Fibroblast of gingiva (primary cell): ENCODE results near the gene ATP5MC2.
"Not testable (repeated sequence)": the region's sequence is repeated elsewhere in the genome, so short reads cannot be mapped to it uniquely, and the experiment has no call there.

ENCODE experiments used
- DNase-seq: peaks from one replicate; pipeline ENCODE4 v3.0.0-alpha.2; 2011; ENCODE audit warnings: low read depth

ATP5MC2 gene

DNA sequence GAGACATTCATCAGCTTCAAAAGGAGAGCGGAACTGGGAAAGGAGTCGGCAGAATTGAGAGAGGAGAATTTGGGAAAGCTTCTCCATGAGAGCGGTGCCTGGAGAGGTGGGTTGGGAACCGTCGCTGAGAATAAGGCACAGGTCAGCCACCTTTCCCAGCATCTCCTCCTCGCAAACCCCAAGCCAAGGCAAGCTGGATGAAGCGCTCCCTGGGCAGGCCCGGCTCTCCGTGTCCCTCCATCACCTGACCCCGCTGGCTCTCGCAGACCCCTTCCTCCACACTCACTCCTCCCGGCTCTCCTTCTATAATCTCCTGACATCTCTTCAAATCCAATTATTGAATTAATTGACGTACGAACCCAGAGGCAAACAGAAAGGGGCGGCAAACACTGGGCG lies 18.9 kb upstream of the ATP5MC2 start:
- no peak for DNase-seq

DNA sequence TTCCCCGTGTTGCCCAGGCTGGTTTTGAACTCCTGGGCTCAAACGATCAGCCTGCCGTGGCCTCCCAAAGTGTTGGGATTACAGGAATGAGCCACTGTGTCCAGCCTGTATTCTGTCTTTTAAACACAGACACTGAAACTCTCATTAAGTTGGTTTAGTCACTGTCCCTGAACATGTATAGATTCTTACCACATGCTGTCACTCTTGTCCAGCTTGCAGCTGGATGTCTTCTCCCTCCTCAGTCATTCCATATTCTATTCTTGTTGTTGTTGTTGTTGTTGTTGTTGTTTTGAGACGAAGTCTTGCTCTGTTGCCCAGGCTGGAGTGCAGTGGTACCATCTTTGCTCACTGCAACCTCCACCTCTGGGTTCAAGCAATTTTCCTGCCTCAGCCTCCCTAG lies 12.3 kb upstream of the ATP5MC2 start:
- no peak for DNase-seq

DNA sequence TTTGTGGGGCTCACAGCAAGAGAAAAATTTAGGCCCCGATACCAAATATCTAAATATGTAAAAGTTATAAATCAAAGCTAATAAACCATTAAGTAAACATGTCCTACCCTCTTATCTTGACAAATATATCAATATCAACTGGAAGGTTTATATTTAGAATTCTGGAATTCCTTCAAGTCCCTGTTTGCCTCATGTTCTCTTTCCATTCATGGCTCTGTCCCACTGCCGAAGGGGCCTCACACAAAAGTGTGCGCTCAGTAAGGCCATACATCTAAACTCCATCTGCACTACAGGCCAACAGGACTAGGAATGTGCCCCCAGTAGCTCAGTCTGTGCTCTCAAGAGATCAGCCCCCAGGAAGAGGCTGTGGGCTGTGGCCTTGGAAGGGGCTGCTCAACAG lies 10.6 kb upstream of the ATP5MC2 start:
- no peak for DNase-seq

DNA sequence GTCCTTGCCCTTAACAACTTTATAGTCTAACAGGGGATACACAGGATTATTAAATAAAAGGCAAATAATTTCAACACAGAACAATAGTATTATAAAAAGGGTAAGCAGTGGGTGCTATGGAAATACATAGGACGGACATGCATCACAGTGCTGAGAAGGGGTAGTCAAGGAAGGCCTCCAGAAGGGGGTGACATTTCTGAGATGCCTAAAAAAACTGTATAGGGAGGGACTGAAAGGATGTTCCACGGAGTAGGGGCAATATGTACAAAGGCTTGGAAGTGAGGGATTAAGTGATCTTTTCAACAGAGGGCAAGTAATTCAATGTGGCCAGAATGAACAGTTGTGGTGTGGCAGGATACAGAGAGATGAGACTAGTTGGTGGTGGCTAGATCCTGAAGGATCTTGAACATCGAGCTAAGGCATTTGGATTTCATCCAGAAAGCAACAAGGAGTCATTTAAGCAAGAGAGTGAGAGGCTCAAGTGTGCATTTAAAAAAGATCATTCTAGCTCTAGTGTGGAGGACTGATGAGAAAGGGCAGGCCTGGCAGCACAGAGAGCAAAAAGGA lies 8.9 kb upstream of the ATP5MC2 start:
- DNase-seq, result no peak

DNA sequence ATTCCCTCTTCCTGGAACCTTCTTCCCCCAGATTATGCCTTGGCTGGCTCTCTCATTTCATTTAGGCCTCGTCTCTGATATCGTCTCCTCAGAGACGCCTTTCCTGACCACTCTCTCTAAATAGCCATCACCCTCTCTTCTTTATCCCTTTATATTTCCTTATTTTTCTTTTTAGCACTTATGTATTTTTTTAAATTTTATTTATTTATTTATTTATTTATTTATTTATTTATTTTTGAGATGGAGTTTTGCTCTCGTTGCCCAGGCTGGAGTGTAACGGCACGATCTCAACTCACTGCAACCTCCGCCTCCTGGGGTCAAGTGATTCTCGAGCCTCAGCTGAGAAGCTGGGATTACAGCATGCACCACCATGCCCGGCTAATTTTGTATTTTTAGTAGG lies 8.1 kb upstream of the ATP5MC2 start:
- no peak for DNase-seq

DNA sequence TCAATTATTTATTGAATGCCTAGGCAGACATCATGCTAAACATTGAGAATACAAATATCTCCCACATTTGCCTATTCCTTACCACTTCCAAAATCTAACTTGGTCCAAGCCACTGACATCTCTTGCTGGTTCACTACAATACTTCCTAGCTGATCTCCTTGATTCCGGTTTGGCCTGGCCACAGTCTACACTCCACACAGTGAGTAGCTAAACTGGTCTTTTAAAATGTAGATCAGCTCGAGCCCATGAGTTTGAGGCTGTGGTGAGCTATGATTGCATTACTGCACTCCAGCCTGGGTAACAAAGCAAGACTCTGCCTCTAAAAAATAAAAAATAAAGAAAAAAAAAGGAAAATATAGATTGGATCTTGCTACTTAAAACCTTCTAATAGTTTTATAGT lies 7.6 kb upstream of the ATP5MC2 start:
- no peak for DNase-seq

DNA sequence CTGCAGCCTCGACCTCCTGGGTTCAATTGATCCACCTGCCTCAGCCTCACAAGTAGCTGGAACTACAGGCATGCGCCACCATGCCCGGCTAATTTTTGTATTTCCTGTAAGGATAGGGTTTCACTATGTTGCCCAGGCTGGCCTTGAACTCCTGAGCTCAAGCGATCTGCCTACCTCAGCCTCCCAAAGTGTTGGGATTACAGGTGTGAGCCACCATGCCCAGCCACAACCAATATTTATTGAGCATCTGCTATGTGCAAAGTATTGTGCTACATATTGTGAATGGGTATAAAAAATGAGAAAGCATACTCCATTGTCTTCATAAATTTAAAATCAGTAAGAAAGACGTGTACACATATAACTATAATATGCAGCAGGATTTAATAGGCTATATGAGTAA lies 4.2 kb upstream of the ATP5MC2 start:
- not testable (repeated sequence) for DNase-seq

DNA sequence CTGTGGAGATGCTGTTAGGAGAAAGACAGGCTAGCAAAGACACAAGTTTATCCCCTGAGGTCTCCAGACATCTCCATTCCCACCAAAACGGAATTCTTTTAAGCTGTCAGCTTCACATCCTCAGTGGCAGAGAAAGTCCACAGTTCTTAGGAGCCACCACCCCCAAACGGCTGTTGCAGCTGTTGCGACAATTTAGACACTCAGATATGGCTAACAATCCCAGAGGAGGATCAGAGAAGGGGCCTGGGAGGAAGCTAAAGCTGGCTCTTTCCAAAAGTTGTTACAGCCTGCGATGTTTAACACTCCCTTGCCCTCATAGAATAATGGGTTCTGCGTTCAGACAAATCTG lies 1.9 kb upstream of the ATP5MC2 start:
- no peak for DNase-seq

DNA sequence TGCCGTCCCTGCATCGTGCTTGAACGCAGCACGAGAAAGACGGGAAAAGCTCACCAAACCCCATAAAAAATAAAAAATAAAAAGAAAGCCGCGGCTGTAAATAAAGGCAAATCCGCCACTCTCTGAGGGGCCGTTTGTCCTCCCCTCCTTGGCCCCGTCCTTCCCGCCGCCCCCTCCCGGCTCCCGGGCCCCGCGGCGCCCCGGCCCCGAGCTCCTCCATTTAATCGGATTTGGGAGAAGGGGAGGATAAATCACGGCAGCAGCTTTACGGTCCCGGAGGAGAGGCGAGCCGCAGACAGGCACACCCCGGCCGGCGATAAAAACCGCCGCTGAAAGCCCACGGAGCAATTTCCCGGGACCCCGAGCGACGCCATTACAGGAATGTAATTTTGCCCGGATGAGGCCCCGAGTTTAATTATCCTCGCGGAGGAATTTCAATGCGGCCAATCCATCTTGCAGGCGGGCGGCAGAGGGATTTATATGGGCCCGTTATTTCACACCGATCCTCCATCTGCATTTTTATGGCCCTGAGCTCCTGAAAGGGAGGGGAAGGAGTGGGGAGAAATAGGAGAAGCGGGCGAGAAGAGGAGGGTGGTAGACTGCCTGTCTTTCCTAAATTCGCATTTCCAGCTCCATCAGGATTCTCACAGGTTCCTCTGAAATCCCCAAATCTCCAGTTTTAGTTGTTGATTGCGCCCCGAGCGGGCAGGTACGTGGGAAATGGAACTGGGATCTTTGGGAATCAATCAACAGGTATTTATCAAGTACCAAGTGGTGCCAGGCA lies 1.3 kb upstream of the ATP5MC2 start:
- peak; percentile 22 for DNase-seq

DNA sequence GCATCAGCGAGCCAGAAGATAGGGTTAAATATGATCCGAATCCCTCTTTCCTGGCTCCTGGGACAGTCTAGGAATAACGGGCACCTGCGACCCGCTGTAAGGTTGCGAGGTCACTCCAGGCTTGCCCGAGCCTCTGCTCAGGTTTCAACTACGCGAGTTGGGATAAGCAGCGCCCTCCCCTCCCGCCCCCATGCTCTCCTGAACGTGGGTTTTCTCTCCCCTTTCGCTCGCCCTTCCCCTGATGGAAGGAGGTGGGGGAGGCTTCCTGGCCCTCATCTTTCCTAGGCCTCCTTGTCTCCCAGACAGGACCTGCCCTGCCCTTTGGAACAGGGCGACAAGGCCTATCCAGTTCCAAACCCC lies 753 bp upstream of the ATP5MC2 start:
- peak; percentile 38 for DNase-seq

DNA sequence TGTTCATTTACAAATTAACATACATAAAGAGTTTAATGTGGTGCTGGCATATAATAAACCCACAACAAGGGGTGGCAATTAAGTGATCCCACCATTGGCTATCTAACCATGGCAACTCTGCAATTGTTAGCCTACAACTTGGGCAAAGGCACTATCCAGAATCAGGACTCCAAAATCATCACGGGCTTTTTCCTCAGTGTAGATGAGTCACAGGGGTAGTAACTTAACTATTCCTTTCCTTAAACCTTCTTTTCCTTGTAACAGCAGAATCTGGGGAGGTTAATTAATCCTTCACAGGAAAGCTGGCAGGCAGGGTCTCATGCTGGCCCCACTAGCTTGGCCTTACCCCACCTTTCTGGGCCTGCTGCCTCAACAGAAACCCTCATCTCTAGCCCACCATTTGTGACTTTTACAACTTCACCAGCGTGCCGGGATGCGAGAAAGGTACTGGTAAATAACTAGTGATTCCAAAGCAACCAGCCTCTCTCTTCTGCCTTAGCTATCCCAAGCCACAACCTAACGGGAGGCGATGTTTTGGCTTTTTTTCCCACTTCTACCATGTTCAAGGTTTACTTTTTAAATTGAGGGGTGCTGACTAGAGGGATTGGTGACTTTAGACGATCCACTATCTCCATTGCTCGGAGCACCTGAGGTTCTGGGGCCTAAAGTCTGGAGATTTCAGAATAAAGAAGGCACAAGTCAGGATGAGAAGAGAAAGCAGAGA lies 744 bp downstream of the ATP5MC2 start:
- no peak for DNase-seq

DNA sequence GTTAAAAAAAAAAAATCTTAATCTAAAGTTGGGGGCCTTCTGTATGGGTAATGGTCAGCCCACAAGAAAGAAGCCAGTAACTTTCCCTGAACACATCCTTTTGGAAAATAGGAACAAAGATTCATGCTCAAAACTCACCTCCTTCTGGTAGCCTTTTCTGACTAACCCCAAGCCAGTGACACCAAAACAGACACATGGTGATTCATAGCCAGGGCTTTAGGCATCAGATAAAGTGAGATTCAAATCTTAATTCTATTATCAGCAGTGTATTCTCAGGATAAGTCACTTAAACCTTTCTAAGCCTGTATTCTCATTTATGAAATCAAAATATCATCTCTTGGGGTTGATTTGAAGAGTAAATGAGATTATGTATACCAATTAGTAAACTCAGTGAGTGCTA lies 4.9 kb downstream of the ATP5MC2 start:
- no peak for DNase-seq

DNA sequence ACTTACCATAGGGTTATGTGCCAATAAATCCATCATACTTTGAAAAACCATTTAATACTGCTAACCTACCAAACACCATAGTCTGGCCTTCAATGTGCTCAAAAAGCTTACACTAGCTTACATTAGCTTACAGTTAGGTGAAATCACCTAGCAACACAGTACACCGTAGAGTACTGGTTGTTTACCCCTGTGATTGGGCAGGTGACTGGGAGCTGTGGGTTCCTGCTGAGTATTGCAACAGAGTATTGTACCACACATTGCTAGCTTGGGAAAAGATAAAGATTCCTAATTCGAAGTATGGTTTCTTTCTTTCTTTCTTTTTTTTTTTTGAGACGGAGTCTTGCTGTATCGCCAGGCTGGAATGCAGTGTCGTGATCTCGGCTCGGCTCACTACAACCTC lies 5.6 kb downstream of the ATP5MC2 start:
- DNase-seq, result no peak

DNA sequence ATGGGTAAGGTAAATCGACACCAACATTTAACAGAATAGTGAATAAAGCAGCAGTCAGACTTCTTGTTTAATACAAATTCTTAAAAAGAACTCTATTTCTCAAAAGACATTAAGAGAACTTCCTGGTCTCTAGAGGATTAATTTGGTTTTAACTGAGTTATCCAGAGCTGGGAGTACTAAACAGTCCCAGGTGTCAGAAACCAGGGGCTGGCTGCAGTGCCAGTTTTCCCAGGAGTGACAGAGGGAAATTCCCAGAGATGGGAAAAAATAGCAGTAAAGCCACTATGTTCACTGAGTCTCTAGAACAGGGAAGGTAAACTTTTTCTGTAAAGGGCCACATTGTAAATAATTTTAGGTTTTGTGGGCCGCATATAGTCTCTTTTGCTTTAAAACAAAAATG lies 8.8 kb downstream of the ATP5MC2 start:
- DNase-seq, result no peak

DNA sequence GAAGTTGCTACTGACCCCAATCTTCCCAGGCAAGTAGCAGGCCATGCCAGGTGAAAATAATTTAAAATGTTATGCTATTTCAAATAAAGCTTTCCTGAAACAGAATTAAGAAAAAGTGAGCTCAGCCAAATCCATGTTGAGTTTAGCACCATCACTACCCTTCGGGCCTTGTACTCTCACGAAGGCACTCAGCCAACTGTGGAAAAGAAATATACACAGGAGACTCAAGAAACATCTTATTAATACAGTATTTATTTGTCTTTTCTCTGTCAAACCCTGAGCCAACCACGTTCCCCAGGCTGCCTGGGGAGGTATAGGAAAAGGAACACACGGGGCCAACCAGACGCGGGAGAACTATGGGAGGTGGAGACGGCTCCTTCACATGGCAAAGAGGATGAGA lies 10.9 kb downstream of the ATP5MC2 start:
- DNase-seq, result peak; percentile 27

DNA sequence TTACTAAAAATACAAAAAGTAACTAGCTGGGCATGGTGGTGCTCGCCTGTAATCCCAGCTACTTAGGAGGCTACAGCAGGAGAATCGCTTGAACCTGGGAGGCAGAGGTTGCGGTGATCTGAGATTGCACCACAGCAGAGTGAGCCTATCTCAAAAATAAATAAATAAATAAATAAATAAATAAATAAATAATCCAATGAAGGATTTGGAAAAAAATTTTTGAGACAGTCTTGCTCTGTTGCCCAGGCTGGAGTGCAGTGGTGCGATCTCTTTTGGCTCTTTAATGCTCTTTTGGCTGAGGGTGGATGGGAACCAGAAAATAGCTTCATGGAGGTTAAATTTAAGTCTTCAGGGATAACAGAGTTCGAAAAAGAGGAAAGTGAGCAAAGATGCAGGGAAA lies 11.7 kb downstream of the ATP5MC2 start:
- no peak for DNase-seq

DNA sequence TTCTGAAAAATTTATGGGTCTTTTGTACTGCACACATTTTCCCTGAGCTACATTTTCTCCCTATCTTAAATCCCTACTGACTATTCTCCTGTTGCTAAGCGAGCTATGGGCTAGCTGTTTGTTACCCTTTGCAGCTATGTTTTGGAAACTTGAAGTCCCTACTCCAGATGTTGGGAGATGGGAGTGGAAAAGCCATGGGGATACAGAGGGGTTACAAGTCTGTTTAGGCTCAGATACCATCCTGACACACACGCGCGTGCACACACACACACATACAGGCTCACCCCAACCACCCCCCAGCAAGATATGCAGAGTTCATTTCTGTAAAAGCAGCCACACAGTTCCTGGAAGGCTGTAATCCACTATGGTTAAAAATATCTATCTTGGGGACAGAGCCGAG lies 15.8 kb downstream of the ATP5MC2 start:
- DNase-seq, result peak; percentile 58

DNA sequence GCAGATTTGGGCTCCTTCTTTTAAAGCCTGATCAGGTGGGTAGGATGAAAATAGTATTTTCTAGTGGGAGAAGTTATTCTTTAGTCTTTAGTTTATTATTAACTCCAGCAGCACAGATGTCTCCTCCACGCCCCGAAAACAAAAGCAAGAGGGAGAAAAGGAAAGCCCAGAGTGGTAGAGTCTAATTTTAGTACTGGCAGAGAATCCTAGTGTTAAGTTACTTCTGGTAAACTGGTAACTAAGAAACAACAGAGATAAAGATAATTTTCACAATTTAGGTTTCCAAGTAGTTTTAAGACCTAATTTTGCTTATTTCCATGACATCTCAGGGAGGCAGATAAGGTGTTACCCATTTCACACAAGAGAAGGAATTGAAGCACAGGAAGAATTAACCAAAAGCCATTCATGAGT lies 16.3 kb downstream of the ATP5MC2 start:
- peak; percentile 76 for DNase-seq

DNA sequence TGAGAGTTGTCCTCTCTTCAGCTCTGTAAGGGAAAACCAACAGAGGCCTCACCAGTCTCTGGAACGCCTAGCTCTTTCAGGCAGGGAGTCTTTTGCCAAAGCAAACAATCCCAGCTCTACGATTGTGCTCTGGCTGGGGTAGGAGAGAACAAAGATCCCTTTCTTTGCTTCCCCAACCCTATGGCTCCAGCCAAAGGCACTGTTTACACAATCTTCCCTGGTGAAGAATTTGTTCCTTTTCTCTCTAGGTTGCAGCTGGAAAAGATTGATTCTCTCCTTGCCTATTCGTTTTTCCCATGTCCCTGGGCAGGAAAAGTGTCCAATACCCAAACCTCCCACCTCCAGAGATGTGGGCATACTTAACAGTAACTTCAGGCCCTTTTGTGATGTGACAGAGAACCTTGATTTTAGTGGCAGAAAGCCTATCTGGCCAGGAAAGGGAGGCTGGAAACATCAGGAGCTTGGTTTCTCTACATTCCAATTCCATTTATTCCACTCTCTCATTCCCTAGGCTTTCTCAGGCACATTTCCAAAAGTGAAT lies 16.8 kb downstream of the ATP5MC2 start:
- peak; percentile 90 for DNase-seq

DNA sequence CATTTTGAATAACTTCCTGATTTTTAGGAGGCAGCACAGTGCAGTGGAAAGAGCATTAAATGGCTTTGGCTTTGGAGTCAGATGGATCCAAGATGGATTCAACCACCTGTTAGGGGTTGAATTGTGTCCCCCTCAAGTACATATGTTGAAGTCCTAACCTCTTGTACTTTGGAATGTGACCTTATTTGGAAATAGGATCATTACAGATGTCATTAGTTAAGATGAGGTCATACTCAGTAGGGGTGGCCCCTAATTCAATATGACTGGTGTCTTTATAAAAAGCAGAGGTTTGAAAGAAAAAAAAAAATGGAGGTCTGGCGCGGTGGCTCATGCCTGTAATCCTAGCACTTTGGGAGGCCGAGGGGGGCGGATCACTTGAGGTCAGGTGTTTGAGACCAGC lies 18.8 kb downstream of the ATP5MC2 start:
- no peak for DNase-seq

DNA sequence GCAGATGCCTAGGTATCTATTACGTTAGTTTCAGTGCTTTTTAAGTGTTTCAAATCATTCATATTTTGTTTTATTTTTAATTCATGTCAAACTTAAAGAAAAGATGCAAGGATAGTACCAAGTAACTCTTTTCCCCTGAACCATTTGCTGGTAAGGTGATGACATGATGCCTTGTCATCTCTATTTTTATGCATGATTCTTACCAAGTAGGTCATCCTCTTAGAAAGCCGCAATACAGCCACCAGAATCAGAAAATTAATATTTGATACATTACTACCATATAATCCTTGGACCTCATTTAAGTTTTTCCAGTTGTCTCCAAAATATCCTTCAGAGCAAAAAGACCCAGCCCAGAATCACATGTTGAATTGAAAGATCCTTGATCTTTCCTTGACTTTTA lies 22.3 kb downstream of the ATP5MC2 start:
- DNase-seq, result no peak

DNA sequence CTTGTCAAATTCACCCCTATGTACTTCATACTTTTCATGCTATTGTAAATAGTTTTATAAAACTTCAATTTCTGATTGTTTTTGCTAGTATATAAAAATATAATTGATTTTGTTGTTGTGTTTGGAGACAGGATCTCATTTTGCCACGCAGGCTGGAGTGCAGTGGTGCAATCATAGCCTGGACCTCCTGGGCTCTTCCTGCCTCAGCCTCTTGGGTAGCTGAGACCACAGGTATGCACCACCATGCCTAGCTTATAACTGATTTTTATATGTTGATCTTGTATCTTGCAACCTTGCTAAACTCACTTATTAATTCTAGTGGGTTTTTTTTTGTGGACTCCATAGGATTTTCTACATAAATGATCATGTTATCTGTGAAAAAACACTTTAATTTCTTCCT lies 23.5 kb downstream of the ATP5MC2 start:
- DNase-seq, result peak; percentile 43

DNA sequence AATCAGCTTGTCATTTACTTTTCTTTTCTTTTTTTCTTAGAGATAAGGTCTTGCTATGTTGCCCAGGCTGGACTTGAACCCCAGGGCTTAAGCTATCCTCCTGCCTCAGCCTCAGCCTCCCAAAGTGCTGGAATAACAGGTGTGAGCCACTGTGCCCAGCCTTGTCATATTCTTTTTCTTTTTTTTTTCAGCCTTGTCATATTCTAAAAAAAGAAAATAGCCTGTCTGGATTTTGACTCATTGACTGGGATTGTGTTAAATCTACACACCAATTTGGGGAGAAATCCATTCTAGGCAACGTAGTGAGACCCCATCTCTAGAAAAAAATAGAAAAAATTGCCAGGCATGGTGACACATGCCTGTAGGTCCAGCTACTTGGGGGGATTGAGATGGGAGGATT lies 24.1 kb downstream of the ATP5MC2 start:
- no peak for DNase-seq
